B cell (primary cell): Measurements from ENCODE around the gene PAN3. TPM values are rescaled to one million over a fixed set of nuclear protein-coding genes. Genes with fewer than 3 reads are reported as not detected.

ENCODE experiments used
- ATAC-seq: fragments of 200-7000 bp; cut with Tn5 transposase; one replicate; pipeline ENCODE4 v1.10.0; 2021; ENCODE audit warnings: low read depth, mild to moderate bottlenecking, moderate number of reproducible peaks, moderate library complexity
- CTCF ChIA-PET: fragments of 350-600 bp; sonication (Branson Sonifier 250); formaldehyde crosslinking; loops from one replicate; lab custom pipeline; 2021; ENCODE audit warnings: antibody characterized with exemption, inconsistent platforms; lab: Charles Lee
- POLR2A ChIA-PET: fragments of 350-600 bp; sonication (Branson Sonifier 250); formaldehyde crosslinking; loops from one replicate; lab custom pipeline; 2021; ENCODE audit warnings: antibody characterized with exemption; lab: Charles Lee
- DNase-seq: peaks from one replicate; pipeline ENCODE4 v3.0.0; 2013
- H2AFZ ChIP-seq: 2 replicates; pipeline ENCODE4 v1.6.1; 2012; ENCODE audit warnings: mild to moderate bottlenecking, low read depth, low read length; ENCODE audit not compliant: insufficient read depth, poor library complexity, severe bottlenecking
- H3K27ac ChIP-seq, 2 donors: 1 replicate in 1 of 2; 2 replicates in 1 of 2; pipeline ENCODE4 v1.5.1; 2012 to 2013; ENCODE audit warnings: low read length in 2 of 2, mild to moderate bottlenecking in 2 of 2, moderate library complexity in 1 of 2
- H3K27me3 ChIP-seq, 4 experiments: fragments of 200-600 bp in 1 of 4; sonication (generic) in 1 of 4; replicated peaks in 1 of 4; 1 replicate in 2 of 4; 2 replicates in 2 of 4; pipeline versions ENCODE4 v1.6.1 to v1.7.0; 2013 to 2016; ENCODE audit warnings: low read length in 3 of 4, mild to moderate bottlenecking in 2 of 4, mixed read lengths in 1 of 4, moderate library complexity in 1 of 4; ENCODE audit not compliant: insufficient read depth in 4 of 4, control insufficient read depth in 3 of 4; ENCODE audit errors: control extremely low read depth in 1 of 4
- H3K36me3 ChIP-seq, 2 experiments: replicated peaks in 1 of 2; 1 replicate in 1 of 2; 2 replicates in 1 of 2; pipeline versions ENCODE4 v1.6.1 to v1.7.1; 2013; ENCODE audit warnings: low read length in 1 of 2; ENCODE audit not compliant: insufficient read depth in 2 of 2, control insufficient read depth in 1 of 2; ENCODE audit errors: control extremely low read depth in 1 of 2, extremely low read depth in 1 of 2
- H3K4me1 ChIP-seq, 2 donors: fragments of 200-600 bp in 1 of 2; sonication (generic) in 1 of 2; 1 replicate in 1 of 2; 2 replicates in 1 of 2; pipeline versions ENCODE4 v1.5.1 to v1.6.1; 2013 to 2017; ENCODE audit warnings: low read length in 2 of 2; ENCODE audit not compliant: control insufficient read depth in 2 of 2, insufficient read depth in 2 of 2
- H3K4me2 ChIP-seq: replicated peaks from 2 replicates; pipeline ENCODE3; 2012; ENCODE audit warnings: mild to moderate bottlenecking, low read depth, low read length; ENCODE audit not compliant: poor library complexity, severe bottlenecking
- H3K4me3 ChIP-seq, 5 experiments: fragments of 200-600 bp in 1 of 5; sonication (generic) in 1 of 5; 1 replicate in 3 of 5; 2 replicates in 2 of 5; pipeline versions ENCODE4 v1.5.1 to v1.7.0; 2011 to 2016; ENCODE audit warnings: low read length in 4 of 5, mild to moderate bottlenecking in 4 of 5, low read depth in 2 of 5, control low read depth in 1 of 5, moderate library complexity in 1 of 5; ENCODE audit not compliant: insufficient read depth in 1 of 5; ENCODE audit errors: control extremely low read depth in 1 of 5, extremely low read depth in 1 of 5
- H3K79me2 ChIP-seq: fragments of 200-600 bp; sonication (generic); one replicate; pipeline ENCODE4 v1.6.0; 2016; ENCODE audit warnings: low read length; ENCODE audit not compliant: control insufficient read depth, insufficient read depth
- H3K9ac ChIP-seq: fragments of 200-600 bp; sonication (generic); 2 replicates; pipeline ENCODE4 v1.6.1; 2017; ENCODE audit warnings: mild to moderate bottlenecking, low read length, moderate library complexity
- H3K9me3 ChIP-seq, 3 donors: one replicate each; pipeline versions ENCODE4 v1.6.1 to v1.7.1; 2013; ENCODE audit warnings: low read length in 2 of 3; ENCODE audit not compliant: control insufficient read depth in 2 of 3, insufficient read depth in 1 of 3; ENCODE audit errors: control extremely low read depth in 1 of 3
- H4K20me1 ChIP-seq: 2 replicates; pipeline ENCODE4 v1.6.0; 2012; ENCODE audit warnings: mild to moderate bottlenecking, low read length; ENCODE audit not compliant: insufficient read depth, control insufficient read depth, poor library complexity, severe bottlenecking
- H3K27ac Mint-ChIP-seq: one replicate; pipeline ENCODE4 v1.8.0; 2021; ENCODE audit warnings: mixed read lengths
- H3K27me3 Mint-ChIP-seq: one replicate; pipeline ENCODE4 v1.8.0; 2021; ENCODE audit warnings: mixed read lengths
- H3K4me1 Mint-ChIP-seq: one replicate; pipeline ENCODE4 v1.8.0; 2021; ENCODE audit warnings: mixed read lengths
- H3K4me3 Mint-ChIP-seq: one replicate; pipeline ENCODE4 v1.8.0; 2021; ENCODE audit warnings: mixed read lengths
- H3K9me3 Mint-ChIP-seq: one replicate; pipeline ENCODE4 v1.8.0; 2022; ENCODE audit warnings: mixed read lengths; ENCODE audit not compliant: insufficient read depth
- EZH2 ChIP-seq: IDR thresholded peaks from 2 replicates; pipeline ENCODE4 v1.6.1; 2012; ENCODE audit warnings: borderline replicate concordance, low read depth, mild to moderate bottlenecking, moderate library complexity, low read length; ENCODE audit not compliant: insufficient read depth, poor library complexity, severe bottlenecking
- WGBS: methylation state at CpG from one replicate; pipeline ENCODE4 v1.1.5; 2013; ENCODE audit warnings: missing lambda C conversion rate; ENCODE audit not compliant: insufficient coverage; 5-methylcytosine and 5-hydroxymethylcytosine counted together
- intact Hi-C: fragments of 100-400 bp; cut with micrococcal nuclease; formaldehyde crosslinking; loops from one replicate; pipeline ENCODE4 v1.10.0; 2022
- polyA plus RNA-seq: library from polyadenylated mRNA; depleted of rRNA; stranded (reverse); fragments of >200 nt; gene quantifications from 2 replicates; pipeline ENCODE4 v1.2.3, GENCODE V29; 2012
- total RNA-seq, 2 donors: library from RNA; stranded (reverse); fragments of 120-200 nt in 1 of 2; gene quantifications; 1 replicate in 1 of 2; 2 replicates in 1 of 2; pipeline versions ENCODE4 v1.2.3 to v1.2.4, GENCODE V29; 2013 to 2022
- TF ChIP-seq, protein P1 (sequence below): fragments of 200-600 bp; IDR thresholded peaks from one replicate; pipeline ENCODE4 v1.8.0; 2022; ENCODE audit warnings: antibody characterized with exemption, mild to moderate bottlenecking

PAN3 gene
- total and polyA plus RNA-seq, 2 donors (not counting 1 experiment from before 2014, with no cell fraction given): 23.4 to 117 TPM

DNA sequence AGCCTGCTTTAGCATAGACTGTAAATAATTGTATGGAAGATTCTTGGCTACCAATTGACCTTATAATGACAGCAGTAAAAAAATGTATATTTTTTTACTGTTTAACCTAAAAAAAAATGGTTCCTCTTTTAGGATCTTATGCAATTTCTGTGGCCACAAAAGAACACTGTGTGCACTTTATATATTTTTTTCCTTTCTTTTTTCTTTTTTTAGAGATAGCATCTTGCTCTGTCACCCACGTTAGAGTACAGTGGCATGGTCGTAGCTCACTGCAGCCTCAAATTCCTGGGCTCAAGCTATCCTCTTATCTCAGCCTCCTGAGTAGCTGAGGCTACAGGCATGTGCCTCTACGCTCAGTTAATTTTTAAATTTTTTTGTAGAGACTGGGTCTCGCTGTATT, 44.0 kb upstream of the PAN3 start:
- Histone ChIP-seq H3K27me3 (peaks cover 0 to 20% (median 12%) of the 10 kb centered on the region in 4 experiments), H3K79me2 (no peaks in the 10 kb centered on the region), H3K9me3 (peaks cover 0 to 8% (median 2%) of the 10 kb centered on the region in 3 donors), H3K4me2 (no peak overlapping the region), H3K4me3 (no peak overlapping the region), H3K4me1 (peaks cover 12 to 15% of the 10 kb centered on the region in 2 donors), H3K9ac (no peak overlapping the region), H2AFZ (no peak overlapping the region), H3K36me3 (no peaks in the 10 kb centered on the region), H3K27ac (no peak overlapping the region), H4K20me1 (no peaks in the 10 kb centered on the region)
- intact Hi-C loops: no loop called here
- POLR2A ChIA-PET: no interaction called here
- Mint-ChIP-seq H3K27me3 (peaks cover 25% of the 10 kb centered on the region), H3K27ac (no peak overlapping the region), H3K9me3 (no peaks in the 10 kb centered on the region), H3K4me1 (peaks cover 8% of the 10 kb centered on the region), H3K4me3 (no peak overlapping the region)
- TF ChIP-seq, protein P1, sequence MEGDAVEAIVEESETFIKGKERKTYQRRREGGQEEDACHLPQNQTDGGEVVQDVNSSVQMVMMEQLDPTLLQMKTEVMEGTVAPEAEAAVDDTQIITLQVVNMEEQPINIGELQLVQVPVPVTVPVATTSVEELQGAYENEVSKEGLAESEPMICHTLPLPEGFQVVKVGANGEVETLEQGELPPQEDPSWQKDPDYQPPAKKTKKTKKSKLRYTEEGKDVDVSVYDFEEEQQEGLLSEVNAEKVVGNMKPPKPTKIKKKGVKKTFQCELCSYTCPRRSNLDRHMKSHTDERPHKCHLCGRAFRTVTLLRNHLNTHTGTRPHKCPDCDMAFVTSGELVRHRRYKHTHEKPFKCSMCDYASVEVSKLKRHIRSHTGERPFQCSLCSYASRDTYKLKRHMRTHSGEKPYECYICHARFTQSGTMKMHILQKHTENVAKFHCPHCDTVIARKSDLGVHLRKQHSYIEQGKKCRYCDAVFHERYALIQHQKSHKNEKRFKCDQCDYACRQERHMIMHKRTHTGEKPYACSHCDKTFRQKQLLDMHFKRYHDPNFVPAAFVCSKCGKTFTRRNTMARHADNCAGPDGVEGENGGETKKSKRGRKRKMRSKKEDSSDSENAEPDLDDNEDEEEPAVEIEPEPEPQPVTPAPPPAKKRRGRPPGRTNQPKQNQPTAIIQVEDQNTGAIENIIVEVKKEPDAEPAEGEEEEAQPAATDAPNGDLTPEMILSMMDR: no peak
- no peak for TF ChIP-seq EZH2
- DNase-seq (no peak), ATAC-seq (no peak)
- CTCF ChIA-PET: interaction anchor here (0.6 to 1.1 kb wide), 2 partner anchors 27 to 140 kb away, joined by 3 to 4 read pairs; no protein-coding TSS in a partner anchor
- WGBS: 0% methylated on average over 2 of the region's 4 CpGs

DNA sequence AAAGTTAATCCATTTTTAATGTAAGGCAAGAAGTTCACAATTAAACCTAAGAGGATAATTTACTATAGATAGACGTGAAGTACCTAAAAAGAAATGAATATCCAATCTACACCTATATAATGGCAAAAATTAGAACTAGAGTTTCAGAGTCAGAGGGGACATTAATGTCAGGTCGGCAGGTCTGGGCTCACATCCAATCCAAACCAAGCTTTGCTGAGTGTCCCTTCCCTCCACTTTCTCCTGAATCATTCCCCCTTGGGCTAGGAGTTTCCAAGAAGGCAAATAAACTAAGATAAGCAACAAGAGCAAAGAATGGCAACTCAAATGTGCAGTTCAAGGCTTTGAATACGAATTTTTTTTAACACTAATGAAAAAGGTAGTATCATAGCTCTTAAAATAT, 40.8 kb upstream of the PAN3 start:
- DNase-seq (no peak), ATAC-seq (no peak)
- H3K9me3 Mint-ChIP-seq: no peaks in the 10 kb centered on the region
- H3K79me2 ChIP-seq: no peaks in the 10 kb centered on the region
- H3K4me1 ChIP-seq: peaks cover 23 to 29% of the 10 kb centered on the region in 2 donors
- no peak overlapping the region for H3K4me2 ChIP-seq
- intact Hi-C loops: no loop called here
- 0% methylated on average over 1 of the region's 3 CpGs for WGBS
- peaks cover 0 to 2% (median 0%) of the 10 kb centered on the region in 3 donors for H3K9me3 ChIP-seq
- H3K4me1 Mint-ChIP-seq: peaks cover 16% of the 10 kb centered on the region
- ChIA-PET POLR2A (interaction anchor here (0.9 kb wide), 1 partner anchor 41 kb away, joined by 3 read pairs; the partner anchor contains the start of gene PAN3), CTCF (no interaction called here)
- H3K4me3 Mint-ChIP-seq: no peak overlapping the region
- no peak overlapping the region for H3K27ac ChIP-seq
- H3K27ac Mint-ChIP-seq: no peak overlapping the region
- H2AFZ ChIP-seq: no peak overlapping the region
- H3K36me3 ChIP-seq: no peaks in the 10 kb centered on the region
- H3K27me3 Mint-ChIP-seq: peaks cover 44% of the 10 kb centered on the region
- no peak overlapping the region for H3K4me3 ChIP-seq
- H3K27me3 ChIP-seq: peaks cover 0 to 40% (median 28%) of the 10 kb centered on the region in 4 experiments
- H4K20me1 ChIP-seq: no peaks in the 10 kb centered on the region
- H3K9ac ChIP-seq: no peak overlapping the region
- TF ChIP-seq, protein P1: no peak
- no peak for TF ChIP-seq EZH2
